GM12891 (cell line): ENCODE results near the gene LRP5.
"Not testable (repeated sequence)": the region's sequence is repeated elsewhere in the genome, so short reads cannot be mapped to it uniquely, and the experiment has no call there.

ENCODE experiments used
- DNase-seq: peaks from one replicate; pipeline ENCODE4 v3.0.0; 2011; ENCODE audit warnings: low spot score; ENCODE audit not compliant: insufficient read length
- FAIRE-seq: peaks from 2 replicates; lab custom pipeline; 2011; peaks lifted over from hg19 to GRCh38; lab: Jason Lieb, UNC
- PAX5 ChIP-seq: IDR thresholded peaks from 2 replicates; pipeline ENCODE4 v1.6.1; 2011; ENCODE audit warnings: low read length, moderate library complexity, mild to moderate bottlenecking; ENCODE audit not compliant: insufficient read depth, severe bottlenecking
- POLR2A ChIP-seq: IDR thresholded peaks from 2 replicates; pipeline ENCODE4 v1.6.1; 2011; ENCODE audit warnings: low read depth, low read length, control low read depth
- POLR2AphosphoS5 ChIP-seq: IDR thresholded peaks from 2 replicates; pipeline ENCODE4 v1.6.1; 2011; ENCODE audit warnings: low read depth, low read length, control low read depth
- POU2F2 ChIP-seq: IDR thresholded peaks from 2 replicates; pipeline ENCODE4 v1.6.1; 2011; ENCODE audit warnings: low read depth, mild to moderate bottlenecking, control low read depth, low read length, moderate library complexity
- SPI1 ChIP-seq: IDR thresholded peaks from 2 replicates; pipeline ENCODE4 v1.6.1; 2011; ENCODE audit warnings: low read depth, low read length, control low read depth
- TAF1 ChIP-seq: IDR thresholded peaks from 2 replicates; pipeline ENCODE4 v1.6.1; 2011; ENCODE audit warnings: low read depth, low read length, control low read depth

Gene LRP5

GRCh38 chr11:68457216-68457897 lies 145.0 kb downstream of the LRP5 start:
- FAIRE-seq (no peak), DNase-seq (no peak)

GRCh38 chr11:68457898-68458249 lies 145.5 kb downstream of the LRP5 start:
- DNase-seq (no peak), FAIRE-seq (no peak)
- TF ChIP-seq TAF1 (no peak), PAX5 (no peak)

More at GRCh38 chr11:68457216-68457897, 145.0 kb downstream of the LRP5 start:
- TF ChIP-seq POU2F2 (no peak), SPI1 (no peak), POLR2A (no peak), TAF1 (no peak), PAX5 (no peak), POLR2AphosphoS5 (no peak)

DNA sequence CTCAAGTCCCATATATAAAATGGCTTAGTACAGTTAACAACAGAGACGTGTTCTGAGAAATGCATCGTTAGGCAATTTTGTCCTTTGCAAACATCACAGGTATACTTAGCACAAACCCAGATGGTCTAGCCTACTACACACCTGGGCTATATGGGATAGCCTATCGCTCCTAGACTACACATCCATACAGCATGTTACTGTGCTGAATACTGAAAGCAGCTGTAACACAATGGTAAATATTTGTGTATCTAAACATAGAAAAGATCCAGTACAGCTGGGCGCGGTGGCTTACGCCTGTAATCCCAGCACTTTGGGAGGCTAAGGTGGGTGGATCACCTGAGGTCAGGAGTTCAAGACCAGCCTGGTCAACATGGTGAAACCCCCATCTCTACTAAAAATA lies 145.9 kb downstream of the LRP5 start:
- DNase-seq, FAIRE-seq: not testable (repeated sequence)

DNA sequence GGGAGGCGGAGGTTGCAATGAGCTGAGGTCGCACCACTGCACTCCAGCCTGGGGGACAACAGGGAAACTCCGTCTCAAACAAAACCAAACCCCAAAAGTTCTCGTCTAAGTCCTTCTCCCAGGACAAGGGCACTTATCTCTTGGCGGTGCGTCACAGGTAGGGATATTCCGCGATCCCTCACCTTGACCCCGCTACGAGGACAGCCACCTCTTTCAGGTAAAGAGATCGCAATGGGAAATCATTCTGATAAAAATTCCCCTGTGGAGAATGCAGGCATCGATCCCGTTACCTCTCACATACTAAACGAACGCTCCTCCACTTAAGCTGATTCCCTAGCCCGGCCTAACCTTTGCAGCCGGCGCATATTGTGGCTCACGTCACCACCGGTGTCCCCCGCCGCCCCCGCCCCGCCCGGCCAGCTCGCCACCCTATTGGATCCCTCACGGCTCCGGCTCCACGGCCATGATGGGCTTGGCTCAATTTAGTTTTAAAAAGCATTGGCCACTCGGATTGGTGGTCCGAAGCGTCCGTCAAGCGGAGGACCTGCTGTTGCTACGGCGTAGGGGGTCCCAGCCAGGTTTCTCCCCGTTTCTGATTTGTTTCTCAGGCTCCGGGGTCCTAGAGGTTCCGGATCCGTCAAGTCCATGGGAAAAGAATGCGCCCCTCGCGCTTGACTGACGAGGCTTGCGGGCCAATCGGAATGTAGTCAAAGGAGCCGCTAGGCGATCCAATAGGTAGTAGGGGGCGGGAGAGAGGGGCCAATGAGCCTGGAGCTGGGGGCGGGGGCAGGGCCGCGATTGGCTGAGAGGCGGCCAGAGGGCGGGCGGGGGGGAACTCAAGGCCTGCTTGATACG lies 147.7 kb downstream of the LRP5 start:
- DNase-seq (peak; percentile 95), FAIRE-seq (peak; percentile 94)
- TF ChIP-seq POLR2A (no peak), SPI1 (no peak), TAF1 (no peak), POU2F2 (no peak), POLR2AphosphoS5 (no peak), PAX5 (no peak)

GRCh38 chr11:68460741-68461574 lies 148.6 kb downstream of the LRP5 start, which contains the start of gene PPP6R3:
PPP6R3 (plus strand) TSS chr11:68460752; CDS start chr11:68537665, 76,913 bp downstream.
- TF ChIP-seq TAF1, result peak; percentile 46
- peak; percentile 76 for TF ChIP-seq POLR2AphosphoS5
- TF ChIP-seq POU2F2, result no peak
- no peak for TF ChIP-seq PAX5
- peak; percentile 77 for TF ChIP-seq POLR2A
- TF ChIP-seq SPI1, result no peak
- no peak for FAIRE-seq
- DNase-seq, result no peak

DNA sequence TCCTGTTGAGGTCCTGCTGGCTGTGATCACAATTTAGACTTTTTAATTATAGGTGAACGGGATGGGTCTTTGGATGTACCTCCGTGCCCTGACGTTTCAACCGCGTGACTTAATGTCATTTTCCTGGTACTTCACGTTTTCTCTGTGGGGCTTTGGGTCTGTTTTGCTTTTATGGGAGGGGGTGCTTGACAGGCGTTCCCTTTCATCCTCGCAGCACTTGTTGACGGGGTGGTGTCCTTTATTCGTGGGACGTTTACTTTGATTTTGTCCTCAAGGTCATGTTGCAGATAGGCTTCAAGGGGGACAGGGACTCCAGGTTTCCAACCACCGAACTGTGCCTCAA lies 149.2 kb downstream of the LRP5 start:
- DNase-seq (no peak), FAIRE-seq (peak; percentile 48)
- no peak for TF ChIP-seq SPI1
- TF ChIP-seq POLR2AphosphoS5, result no peak
- no peak for TF ChIP-seq PAX5
- no peak for TF ChIP-seq POU2F2
- TF ChIP-seq TAF1, result no peak
- TF ChIP-seq POLR2A, result no peak

DNA sequence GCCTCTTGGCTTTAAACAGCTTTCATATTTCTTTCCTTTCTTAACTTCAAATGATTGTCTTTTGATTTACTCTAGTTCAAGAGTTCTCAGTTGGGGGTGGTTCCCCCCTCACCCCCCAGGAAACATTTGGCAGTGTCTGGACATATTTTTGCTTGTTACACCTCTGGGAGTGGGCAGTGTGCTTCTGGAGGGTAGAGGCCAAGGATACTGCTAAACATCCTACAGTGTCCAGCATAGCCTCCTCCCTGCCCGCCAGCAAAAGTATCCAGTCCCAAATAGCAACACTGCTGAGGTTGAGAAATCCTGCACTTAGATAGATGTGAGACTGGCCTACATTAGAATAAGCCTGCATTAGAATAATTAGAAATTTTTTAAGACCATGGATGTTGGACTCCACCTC lies 151.3 kb downstream of the LRP5 start:
- TF ChIP-seq PAX5 (no peak), POLR2A (no peak), TAF1 (no peak), POU2F2 (no peak), POLR2AphosphoS5 (no peak), SPI1 (no peak)
- FAIRE-seq (no peak), DNase-seq (no peak)

DNA sequence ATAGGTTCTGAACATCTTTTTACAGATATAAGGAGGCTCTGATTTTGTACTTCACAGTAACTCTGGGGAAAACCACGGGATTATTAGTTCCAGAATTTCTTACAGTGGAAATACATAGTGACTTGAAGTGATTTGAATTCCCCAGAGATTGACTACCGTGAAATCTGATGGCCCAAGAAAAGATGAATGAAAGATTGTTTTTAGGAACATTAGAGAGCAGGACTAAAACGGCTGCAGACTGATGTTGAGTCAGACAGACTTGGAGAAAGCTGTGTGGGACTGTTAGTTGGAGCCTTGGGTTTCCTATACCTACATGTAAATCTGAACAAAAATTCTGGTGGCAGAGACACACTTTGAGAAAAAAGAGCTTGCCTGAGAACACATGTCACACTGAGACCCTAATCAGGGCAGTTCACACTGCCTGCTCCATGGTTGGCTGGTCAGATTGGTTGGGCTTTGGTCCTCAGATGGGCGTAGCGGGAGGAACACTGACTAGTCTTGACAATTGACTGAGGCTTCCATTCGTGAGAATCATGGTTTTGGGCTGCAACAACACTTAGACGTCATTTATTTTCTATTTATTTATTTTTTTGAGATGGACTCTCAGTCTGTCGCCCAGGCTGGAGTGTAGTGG lies 154.9 kb downstream of the LRP5 start:
- TF ChIP-seq TAF1, result no peak
- no peak for TF ChIP-seq POLR2A
- no peak for TF ChIP-seq SPI1
- TF ChIP-seq POLR2AphosphoS5, result no peak
- no peak for TF ChIP-seq PAX5
- TF ChIP-seq POU2F2, result no peak
- FAIRE-seq, result no peak
- no peak for DNase-seq

- TF ChIP-seq PAX5, result no peak
- peak; percentile 76; the same call in 1 of the 2 replicates for TF ChIP-seq POU2F2
- peak; percentile 44; the same call in 1 of the 2 replicates for TF ChIP-seq POLR2A
- peak; percentile 58; the same call in 1 of the 2 replicates for TF ChIP-seq SPI1
- no peak for TF ChIP-seq TAF1
- no peak for TF ChIP-seq POLR2AphosphoS5
- FAIRE-seq (no peak), DNase-seq (no peak)
Measured at GRCh38 chr11:68468217-68468828, 155.9 kb downstream of the LRP5 start.
